MV-4-11 (cell line): Measurements from ENCODE around the gene CTNNA1.
"Not testable (repeated sequence)": the region's sequence is repeated elsewhere in the genome, so short reads cannot be mapped to it uniquely, and the experiment has no call there.

Experiments used
- DNase-seq: peaks from one replicate; lab custom pipeline; 2025; lab: John Stamatoyannopoulos, UW

Gene CTNNA1

GRCh38 chr5:138815529-138815928 is 62.3 kb downstream of the CTNNA1 start:
- DNase-seq, result no peak

GRCh38 chr5:138817241-138817640 is 64.0 kb downstream of the CTNNA1 start:
- DNase-seq, result no peak

GRCh38 chr5:138819081-138819480 is 65.9 kb downstream of the CTNNA1 start:
- no peak for DNase-seq

GRCh38 chr5:138820695-138821094 is 67.5 kb downstream of the CTNNA1 start:
- DNase-seq, result no peak

GRCh38 chr5:138824516-138824915 is 71.3 kb downstream of the CTNNA1 start:
- DNase-seq, result no peak

GRCh38 chr5:138824924-138825863 is 72.0 kb downstream of the CTNNA1 start:
- peak; percentile 10 for DNase-seq

- DNase-seq, result no peak
Measured at GRCh38 chr5:138828556-138828955, 75.3 kb downstream of the CTNNA1 start.

- DNase-seq, result peak; percentile 10
Measured at GRCh38 chr5:138829341-138829740, 76.1 kb downstream of the CTNNA1 start.

GRCh38 chr5:138831703-138832102 is 78.5 kb downstream of the CTNNA1 start:
- no peak for DNase-seq

GRCh38 chr5:138832218-138832617 is 79.0 kb downstream of the CTNNA1 start:
- DNase-seq, result peak; percentile 22

- no peak for DNase-seq
Measured at GRCh38 chr5:138833080-138833479, 79.9 kb downstream of the CTNNA1 start.

- DNase-seq, result no peak
Measured at GRCh38 chr5:138833726-138834480, 80.7 kb downstream of the CTNNA1 start.

GRCh38 chr5:138834853-138835252 is 81.6 kb downstream of the CTNNA1 start:
- DNase-seq, result not testable (repeated sequence)

- no peak for DNase-seq
Measured at GRCh38 chr5:138837160-138837559, 83.9 kb downstream of the CTNNA1 start.

- no peak for DNase-seq
Measured at GRCh38 chr5:138840103-138840502, 86.9 kb downstream of the CTNNA1 start.

- no peak for DNase-seq
Measured at GRCh38 chr5:138841531-138841930, 88.3 kb downstream of the CTNNA1 start.

- peak; percentile 39 for DNase-seq
Measured at GRCh38 chr5:138843316-138844124, 90.3 kb downstream of the CTNNA1 start.

GRCh38 chr5:138844125-138844461 is 90.9 kb downstream of the CTNNA1 start:
- no peak for DNase-seq

- no peak for DNase-seq
Measured at GRCh38 chr5:138844812-138845513, 91.7 kb downstream of the CTNNA1 start.

GRCh38 chr5:138849439-138849838 is 96.2 kb downstream of the CTNNA1 start:
- DNase-seq, result no peak

- no peak for DNase-seq
Measured at GRCh38 chr5:138849882-138850281, 96.7 kb downstream of the CTNNA1 start.
